Measurements from ENCODE around the gene THOC6. TPM values are rescaled to one million over a fixed set of nuclear protein-coding genes. Genes with fewer than 3 reads are reported as not detected.

The THOC6 gene
- total RNA-seq, 1 donor from 2014 or later: 30.2 TPM

GRCh38 chr16:2985893-2986355 is 37.9 kb upstream of the THOC6 start:
- Mint-ChIP-seq H3K9me3 (ENCODE audit: unreplicated experiment) (peaks cover 3% of the 10 kb centered on the region), H3K36me3 (ENCODE audit: unreplicated experiment) (no peaks in the 10 kb centered on the region), H3K4me3 (ENCODE audit: unreplicated experiment) (no peak overlapping the region), H3K4me1 (ENCODE audit: low read depth, unreplicated experiment) (peaks cover 5% of the 10 kb centered on the region), H3K27ac (ENCODE audit: unreplicated experiment) (no peak overlapping the region), H3K27me3 (ENCODE audit: unreplicated experiment) (peaks cover 6% of the 10 kb centered on the region)
- no peak for TF ChIP-seq CTCF (IDR thresholded peaks at IDR 0.05; ENCODE audit: partially characterized antibody, unreplicated experiment)
- no peak for DNase-seq

GRCh38 chr16:2986623-2987188 is 37.1 kb upstream of the THOC6 start:
- Mint-ChIP-seq H3K4me3 (ENCODE audit: unreplicated experiment) (no peak overlapping the region), H3K27me3 (ENCODE audit: unreplicated experiment) (peaks cover 4% of the 10 kb centered on the region), H3K9me3 (ENCODE audit: unreplicated experiment) (peaks cover 3% of the 10 kb centered on the region), H3K4me1 (ENCODE audit: low read depth, unreplicated experiment) (peaks cover under 1% of the 10 kb centered on the region), H3K27ac (ENCODE audit: unreplicated experiment) (no peak overlapping the region), H3K36me3 (ENCODE audit: unreplicated experiment) (no peaks in the 10 kb centered on the region)
- DNase-seq: no peak
- no peak for TF ChIP-seq CTCF (IDR thresholded peaks at IDR 0.05; ENCODE audit: partially characterized antibody, unreplicated experiment)

- no peak overlapping the region for H3K27ac Mint-ChIP-seq (ENCODE audit: unreplicated experiment)
- peaks cover 4% of the 10 kb centered on the region for H3K27me3 Mint-ChIP-seq (ENCODE audit: unreplicated experiment)
- no peaks in the 10 kb centered on the region for H3K36me3 Mint-ChIP-seq (ENCODE audit: unreplicated experiment)
- H3K4me1 Mint-ChIP-seq (ENCODE audit: low read depth, unreplicated experiment): no peaks in the 10 kb centered on the region
- no peak for DNase-seq
- peaks cover 3% of the 10 kb centered on the region for H3K9me3 Mint-ChIP-seq (ENCODE audit: unreplicated experiment)
- no peak overlapping the region for H3K4me3 Mint-ChIP-seq (ENCODE audit: unreplicated experiment)
- TF ChIP-seq CTCF (IDR thresholded peaks at IDR 0.05; ENCODE audit: partially characterized antibody, unreplicated experiment): no peak
Observed at GRCh38 chr16:2987286-2987685, 36.5 kb upstream of the THOC6 start.

- Mint-ChIP-seq H3K4me1 (ENCODE audit: low read depth, unreplicated experiment) (no peaks in the 10 kb centered on the region), H3K9me3 (ENCODE audit: unreplicated experiment) (peaks cover 3% of the 10 kb centered on the region), H3K4me3 (ENCODE audit: unreplicated experiment) (no peak overlapping the region), H3K27ac (ENCODE audit: unreplicated experiment) (no peak overlapping the region), H3K27me3 (ENCODE audit: unreplicated experiment) (peaks cover 4% of the 10 kb centered on the region), H3K36me3 (ENCODE audit: unreplicated experiment) (no peaks in the 10 kb centered on the region)
- DNase-seq: no peak
- TF ChIP-seq CTCF (IDR thresholded peaks at IDR 0.05; ENCODE audit: partially characterized antibody, unreplicated experiment): no peak
Observed at GRCh38 chr16:2987833-2988232, 36.0 kb upstream of the THOC6 start.

- no peak for DNase-seq
- Mint-ChIP-seq H3K27me3 (ENCODE audit: unreplicated experiment) (peaks cover 4% of the 10 kb centered on the region), H3K4me1 (ENCODE audit: low read depth, unreplicated experiment) (no peaks in the 10 kb centered on the region), H3K27ac (ENCODE audit: unreplicated experiment) (no peak overlapping the region), H3K36me3 (ENCODE audit: unreplicated experiment) (no peaks in the 10 kb centered on the region), H3K4me3 (ENCODE audit: unreplicated experiment) (no peak overlapping the region), H3K9me3 (ENCODE audit: unreplicated experiment) (no peaks in the 10 kb centered on the region)
- no peak for TF ChIP-seq CTCF (IDR thresholded peaks at IDR 0.05; ENCODE audit: partially characterized antibody, unreplicated experiment)
Observed at GRCh38 chr16:2988590-2989099, 35.2 kb upstream of the THOC6 start.
